T-helper 9 cell (primary cell): ENCODE results near the gene ARMH3.
"Not testable (repeated sequence)": the region's sequence is repeated elsewhere in the genome, so short reads cannot be mapped to it uniquely, and the experiment has no call there.

Experiments
- DNase-seq: peaks from one replicate; pipeline ENCODE4 v3.0.0-alpha.2; 2020

ARMH3 gene

GRCh38 chr10:102040305-102041050 lies 15.5 kb downstream of the ARMH3 start:
- no peak for DNase-seq

- DNase-seq = no peak
Measured at GRCh38 chr10:102038410-102038809, 17.6 kb downstream of the ARMH3 start.

DNA sequence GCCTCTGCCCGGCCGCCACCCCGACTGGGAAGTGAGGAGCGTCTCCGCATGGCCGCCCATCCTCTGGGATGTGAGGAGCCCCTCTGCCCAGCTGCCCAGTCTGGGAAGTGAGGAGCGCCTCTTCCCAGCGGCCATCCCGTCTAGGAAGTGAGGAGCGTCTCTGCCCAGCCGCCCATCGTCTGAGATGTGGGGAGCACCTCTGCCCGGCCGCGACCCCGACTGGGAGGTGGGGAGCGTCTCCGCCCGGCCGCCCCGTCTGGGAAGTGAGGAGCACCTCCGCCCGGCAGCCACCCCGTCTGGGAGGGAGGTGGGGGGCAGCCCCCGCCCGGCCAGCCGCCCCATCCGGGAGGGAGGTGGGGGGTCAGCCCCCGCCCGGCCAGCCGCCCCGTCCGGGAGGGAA lies 20.2 kb downstream of the ARMH3 start:
- not testable (repeated sequence) for DNase-seq

GRCh38 chr10:102033787-102034186 lies 22.2 kb downstream of the ARMH3 start:
- DNase-seq = no peak

DNA sequence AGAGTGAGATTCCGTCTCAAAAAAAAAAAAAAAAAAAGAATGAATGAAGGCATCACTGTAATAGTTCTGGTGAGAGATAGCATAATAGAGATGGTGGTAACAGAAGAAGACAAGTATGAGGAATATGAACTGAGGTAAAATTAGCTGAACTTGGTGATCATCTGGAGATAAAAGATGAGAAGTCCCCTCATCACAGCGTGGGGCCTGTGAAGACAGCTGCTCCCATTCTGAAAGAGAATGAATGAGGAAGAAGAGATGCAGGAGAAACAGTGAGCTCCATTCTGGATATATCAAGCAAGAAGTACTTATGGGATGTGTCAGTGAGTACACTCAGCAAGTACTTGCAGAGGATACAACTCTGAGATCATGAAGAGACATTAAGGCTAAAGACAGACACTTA lies 28.7 kb downstream of the ARMH3 start:
- DNase-seq = no peak

- DNase-seq = no peak
Measured at GRCh38 chr10:102024799-102025198, 31.2 kb downstream of the ARMH3 start.

GRCh38 chr10:102020938-102021337 lies 35.0 kb downstream of the ARMH3 start:
- no peak for DNase-seq

DNA sequence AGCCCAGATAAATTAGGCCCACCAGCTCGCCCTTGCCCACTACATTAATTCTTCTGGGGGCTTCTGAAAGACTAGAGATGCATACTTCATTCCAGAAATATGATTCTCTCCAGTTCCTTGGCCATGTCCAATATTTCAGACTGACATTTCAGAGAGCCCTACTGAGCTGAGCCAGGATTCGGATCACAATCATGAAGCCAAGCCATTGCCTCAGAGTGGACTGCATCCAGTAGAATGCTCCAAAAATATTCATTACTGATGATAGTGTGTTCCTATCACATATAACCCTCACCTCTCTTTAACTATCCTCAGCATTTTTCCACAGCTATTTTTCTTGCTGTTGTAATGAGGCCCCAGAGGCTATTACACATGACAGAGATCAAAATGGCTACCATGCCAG lies 38.7 kb downstream of the ARMH3 start:
- DNase-seq = no peak

DNA sequence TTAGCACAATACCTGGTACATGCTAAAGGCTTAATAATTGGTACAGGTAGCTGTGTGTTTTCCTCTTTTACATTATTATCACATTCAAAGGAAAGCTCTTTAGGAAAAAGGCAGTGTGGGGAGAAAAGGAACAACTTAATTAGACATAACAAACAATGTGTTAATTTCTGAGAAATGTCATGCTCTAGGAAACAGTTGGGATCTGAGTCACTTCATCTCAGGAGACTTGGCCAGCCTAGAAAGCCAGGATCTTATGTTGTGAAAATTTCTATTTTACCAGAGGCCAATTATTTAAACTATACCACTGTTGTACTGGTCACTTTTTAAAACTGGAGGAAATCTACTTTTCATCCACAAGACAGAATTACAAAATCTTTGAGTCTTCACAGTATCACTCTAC lies 39.6 kb downstream of the ARMH3 start:
- no peak for DNase-seq

GRCh38 chr10:102010961-102011360 lies 45.0 kb downstream of the ARMH3 start:
- DNase-seq = no peak

DNA sequence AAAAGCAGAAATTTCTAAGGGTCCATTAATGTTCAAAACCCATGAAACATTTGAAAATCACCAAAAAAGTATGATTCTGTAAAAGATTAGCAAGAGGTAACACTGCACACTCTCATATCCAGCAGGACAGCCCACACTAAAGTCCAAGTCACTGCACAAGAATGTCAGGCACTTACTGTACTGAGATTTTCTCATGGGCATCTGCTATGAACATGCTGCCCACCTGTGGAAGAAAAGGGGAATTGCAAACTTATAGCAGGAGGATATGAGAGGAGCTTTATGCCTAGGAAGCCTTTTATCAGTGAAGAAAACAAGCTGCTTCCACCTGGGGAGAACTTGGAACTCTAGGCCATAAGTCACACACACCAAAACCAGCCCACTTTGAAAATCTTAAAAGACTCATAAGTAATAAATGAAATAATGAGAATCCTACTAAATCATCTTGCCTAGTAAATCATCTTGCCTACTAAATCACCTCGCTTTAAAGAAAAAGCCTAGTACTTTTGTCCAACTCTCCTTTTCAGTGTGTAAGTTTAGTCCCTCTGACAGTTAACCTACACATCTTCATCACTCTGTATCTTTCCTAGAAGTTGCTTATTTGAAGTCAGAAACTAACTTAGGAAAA lies 46.1 kb downstream of the ARMH3 start:
- no peak for DNase-seq

GRCh38 chr10:102007796-102008195 lies 48.2 kb downstream of the ARMH3 start:
- no peak for DNase-seq

- DNase-seq = not testable (repeated sequence)
Measured at GRCh38 chr10:102007031-102007430, 48.9 kb downstream of the ARMH3 start.

GRCh38 chr10:102004376-102004775 lies 51.6 kb downstream of the ARMH3 start:
- no peak for DNase-seq

DNA sequence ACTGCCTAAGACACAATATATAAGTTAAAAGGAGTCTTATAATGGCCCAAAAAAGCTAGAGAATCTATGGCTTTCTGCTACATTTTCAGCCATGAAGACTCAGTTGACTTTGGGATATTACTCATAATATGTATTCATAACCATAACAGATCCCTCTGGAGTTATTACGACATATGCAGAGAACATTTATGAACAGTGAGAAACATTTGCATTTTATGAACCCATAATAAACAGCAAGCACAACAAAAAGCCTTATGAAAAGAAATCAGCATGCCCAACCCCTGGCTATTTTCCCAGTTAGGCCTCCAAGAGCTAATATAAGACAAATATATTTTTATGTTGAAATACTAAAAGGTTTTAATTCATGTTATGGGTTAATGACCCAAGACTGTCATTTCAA lies 52.4 kb downstream of the ARMH3 start:
- no peak for DNase-seq

DNA sequence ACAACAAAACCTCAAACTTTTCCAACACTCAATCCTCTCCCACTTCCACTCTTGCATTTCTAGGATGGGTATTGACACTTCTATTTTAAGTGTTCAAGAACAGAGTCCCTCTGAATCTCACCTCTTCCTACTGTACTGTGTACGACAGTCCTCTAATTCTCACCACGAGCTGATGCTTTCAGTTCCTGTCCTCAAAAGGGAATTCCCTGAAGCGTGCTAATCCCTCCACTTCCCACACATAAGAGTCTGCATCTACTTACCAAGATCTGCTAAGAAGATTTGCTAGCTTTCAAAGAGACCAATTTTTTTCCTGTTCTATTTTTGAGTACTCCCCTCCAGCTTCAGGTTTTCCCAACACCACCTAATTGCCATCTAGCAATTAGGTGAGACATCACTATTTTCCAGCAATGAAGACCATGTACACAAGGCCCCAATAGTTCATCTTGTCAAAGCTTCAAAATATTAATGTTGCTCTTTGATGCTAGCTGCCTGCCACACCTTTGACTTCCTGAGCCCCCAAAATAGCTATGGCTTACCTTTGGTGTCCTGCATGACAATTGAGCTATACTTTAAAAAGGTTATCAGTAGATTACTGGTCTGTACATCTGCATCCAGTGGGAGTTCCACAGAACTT lies 54.4 kb downstream of the ARMH3 start:
- DNase-seq = no peak

GRCh38 chr10:101997803-101998202 lies 58.2 kb downstream of the ARMH3 start:
- no peak for DNase-seq

DNA sequence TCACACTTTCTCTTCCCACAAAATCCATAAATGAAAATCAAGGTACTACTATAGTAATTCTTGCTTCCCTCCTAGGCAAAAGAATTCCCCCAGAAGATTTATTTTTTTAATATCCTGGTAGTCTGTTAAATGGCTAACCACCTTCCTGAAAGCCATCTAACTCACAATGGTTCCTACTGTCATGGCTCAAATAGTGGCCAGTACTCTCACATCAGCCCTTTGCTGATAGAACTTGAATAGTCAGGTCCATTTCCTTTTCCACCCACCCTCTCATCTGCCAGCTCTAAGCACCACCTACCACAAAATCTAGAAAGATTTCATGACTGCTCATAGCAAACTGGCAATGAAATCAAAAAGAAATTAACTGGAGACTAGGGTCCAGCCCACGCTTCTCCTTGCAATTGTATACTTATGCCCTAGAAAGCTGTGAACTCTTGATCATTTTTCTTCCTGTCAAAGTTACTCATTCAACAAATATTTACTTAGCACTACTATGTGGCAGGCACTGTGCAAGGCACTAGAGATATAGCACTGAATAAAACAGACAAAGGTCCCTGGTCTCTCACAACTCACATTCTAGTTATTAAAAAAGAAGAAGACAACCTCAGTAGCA lies 60.4 kb downstream of the ARMH3 start:
- no peak for DNase-seq

DNA sequence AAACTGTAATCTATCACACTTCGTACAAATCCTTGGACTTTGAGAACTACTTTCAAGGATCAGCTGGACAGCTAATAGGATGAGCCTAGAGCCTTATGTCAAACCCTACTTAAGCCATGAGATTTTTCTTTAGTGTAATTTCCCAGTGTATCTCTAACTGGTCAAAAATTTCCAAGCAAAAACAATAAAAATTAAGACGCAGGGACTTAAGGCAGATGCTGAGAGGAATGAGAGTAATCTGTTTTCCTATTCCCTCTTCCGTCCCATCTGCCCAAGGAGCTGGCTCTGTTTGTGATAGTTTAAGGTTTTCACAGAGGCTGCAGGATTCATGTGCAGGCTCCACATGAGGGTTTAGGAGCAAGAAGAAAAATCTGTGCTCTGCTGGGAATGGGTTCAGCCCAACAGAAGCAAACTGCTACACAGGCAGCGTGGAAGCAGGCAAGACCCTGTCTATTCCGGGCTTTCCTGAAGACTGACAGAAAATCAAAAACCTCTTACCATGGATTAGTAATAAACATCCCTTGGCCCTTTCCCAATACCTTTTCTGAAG lies 62.2 kb downstream of the ARMH3 start:
- no peak for DNase-seq

GRCh38 chr10:101993221-101993620 lies 62.8 kb downstream of the ARMH3 start:
- no peak for DNase-seq

- no peak for DNase-seq
Measured at GRCh38 chr10:101987136-101987535, 68.8 kb downstream of the ARMH3 start.

DNA sequence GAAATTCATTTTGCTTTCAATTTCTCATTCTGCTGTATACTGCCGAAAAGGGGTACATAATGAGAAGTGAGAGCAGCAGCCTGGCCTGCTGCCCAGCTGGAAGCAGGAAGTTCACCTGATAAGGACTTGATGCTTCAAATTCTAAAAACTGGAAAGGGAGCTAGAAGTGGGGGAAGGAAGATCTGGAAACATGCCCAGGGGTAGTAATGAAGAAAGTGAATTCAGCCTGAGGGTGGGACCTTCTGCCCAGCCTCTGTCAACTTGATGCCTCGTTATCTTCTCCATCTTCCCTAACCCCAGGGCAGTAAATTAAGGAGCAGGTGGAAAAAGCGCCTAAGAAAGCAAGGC lies 69.4 kb downstream of the ARMH3 start:
- DNase-seq = no peak

DNA sequence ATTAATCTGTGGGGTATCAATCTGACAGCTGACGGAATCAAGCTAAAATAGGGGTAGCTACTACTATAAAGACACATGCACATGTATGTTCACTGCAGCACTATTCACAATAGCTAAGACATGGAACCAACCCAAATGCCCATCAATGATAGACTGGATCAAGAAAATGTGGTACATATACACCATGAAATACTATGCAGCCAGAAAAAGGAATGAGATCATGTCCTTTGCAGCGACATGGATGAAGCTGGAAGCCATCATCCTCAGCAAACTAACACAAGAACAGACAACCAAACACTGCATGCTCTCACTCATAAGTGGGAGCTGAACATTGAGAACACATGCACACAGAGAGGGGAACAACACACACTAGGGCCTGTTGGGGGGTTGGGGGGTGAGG lies 75.3 kb downstream of the ARMH3 start:
- not testable (repeated sequence) for DNase-seq
